Stimulated activated CD4-positive, alpha-beta T cell treated with anti-CD3 and anti-CD28 coated beads, Interleukin-1b, Interleukin-23, amount 100 ng/mL, for 1 hour (primary cell): ENCODE data around the gene PPY.
A peak's percentile ranks its signal among the peaks of the same experiment; 100 is the strongest.
"Not testable (repeated sequence)": the region's sequence is repeated elsewhere in the genome, so short reads cannot be mapped to it uniquely, and the experiment has no call there.

ENCODE experiments used
- DNase-seq, 2 donors: peaks; one replicate each; pipeline ENCODE4 v3.0.0-alpha.2; 2020; ENCODE audit warnings: low read depth in 2 of 2

Gene PPY

GRCh38 chr17:43932357-43932756, 9.9 kb downstream of the PPY start:
- DNase-seq, result no peak

GRCh38 chr17:43931062-43931571, 11.2 kb downstream of the PPY start:
- no peak for DNase-seq

DNA sequence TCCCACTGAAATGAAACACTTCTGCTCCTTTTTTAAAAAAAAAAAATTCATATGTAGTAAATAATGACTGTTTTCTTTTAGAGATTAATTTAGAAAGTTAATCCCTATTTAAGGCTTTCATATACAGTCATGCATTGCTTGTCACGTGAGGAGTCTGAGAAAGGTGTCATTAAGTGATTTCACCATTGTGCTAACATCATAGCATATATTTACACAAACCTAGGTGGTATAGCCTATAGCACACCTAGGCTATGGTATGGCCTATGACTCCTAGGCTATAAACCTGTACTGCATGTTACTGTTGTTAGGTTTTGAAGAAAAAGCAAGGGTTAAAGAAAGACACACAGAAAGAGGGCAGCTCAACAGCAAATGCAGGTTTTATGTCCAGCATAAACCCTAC, 13.7 kb downstream of the PPY start:
- no peak for DNase-seq

DNA sequence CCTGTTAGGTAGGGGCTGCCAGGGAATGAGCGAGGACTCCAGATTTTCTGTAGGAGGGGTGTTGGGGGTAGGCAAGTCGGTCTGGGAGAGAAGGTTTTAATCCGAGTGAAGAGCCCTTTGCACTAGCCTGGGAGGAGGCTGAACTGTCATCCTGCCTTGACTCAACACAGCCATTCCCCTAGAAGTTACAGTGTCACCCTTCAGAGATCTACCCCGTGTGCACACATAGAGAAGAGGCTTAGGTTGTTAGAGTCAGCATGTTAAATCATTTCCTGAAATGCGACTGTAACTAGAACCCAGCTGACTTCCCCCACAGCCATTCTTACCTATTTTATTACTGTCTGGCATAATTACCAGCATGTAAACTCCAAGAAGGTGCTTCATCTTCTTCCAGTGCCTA, 14.3 kb downstream of the PPY start:
- not testable (repeated sequence) for DNase-seq

DNA sequence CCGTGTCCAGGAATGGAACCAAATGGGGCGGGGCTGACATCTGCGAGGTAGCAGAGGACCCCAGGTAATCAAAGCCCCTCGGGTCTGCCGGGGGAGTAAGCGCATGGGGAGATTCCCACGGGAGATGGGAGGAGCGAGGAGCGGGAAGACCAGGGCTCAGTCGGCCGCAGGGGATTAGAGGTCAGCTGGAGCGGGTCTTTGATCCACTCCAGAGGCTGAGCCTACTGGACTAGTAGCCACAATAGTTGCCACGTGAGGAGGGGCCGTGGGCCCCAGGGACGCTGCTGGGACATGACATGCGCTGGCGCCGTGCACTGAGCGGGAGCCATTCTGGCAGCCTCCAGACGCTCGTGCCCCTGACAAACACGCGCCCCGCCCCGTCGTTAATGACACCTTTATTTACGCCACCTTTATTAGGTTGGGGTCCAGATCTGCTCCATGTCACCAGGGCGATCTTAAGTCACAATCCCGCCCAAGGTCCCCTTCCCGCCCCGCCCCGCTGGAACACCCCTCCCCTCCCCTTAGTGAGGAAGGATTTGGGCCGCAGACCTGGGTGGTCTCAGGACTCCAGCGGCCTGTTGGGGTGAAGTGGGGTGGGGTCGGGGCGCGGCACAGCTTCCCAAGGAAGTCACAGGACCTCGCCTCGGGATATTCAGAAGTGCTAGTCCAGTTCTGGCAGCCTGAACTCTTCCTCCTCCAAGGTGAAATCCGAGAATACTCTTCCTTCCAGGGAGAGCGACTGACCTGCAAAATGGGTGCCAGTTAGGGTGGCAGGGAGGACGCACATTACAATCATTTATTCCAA, 15.0 kb downstream of the PPY start:
- no peak for DNase-seq

GRCh38 chr17:43924558-43924957, 17.7 kb downstream of the PPY start:
- no peak for DNase-seq

DNA sequence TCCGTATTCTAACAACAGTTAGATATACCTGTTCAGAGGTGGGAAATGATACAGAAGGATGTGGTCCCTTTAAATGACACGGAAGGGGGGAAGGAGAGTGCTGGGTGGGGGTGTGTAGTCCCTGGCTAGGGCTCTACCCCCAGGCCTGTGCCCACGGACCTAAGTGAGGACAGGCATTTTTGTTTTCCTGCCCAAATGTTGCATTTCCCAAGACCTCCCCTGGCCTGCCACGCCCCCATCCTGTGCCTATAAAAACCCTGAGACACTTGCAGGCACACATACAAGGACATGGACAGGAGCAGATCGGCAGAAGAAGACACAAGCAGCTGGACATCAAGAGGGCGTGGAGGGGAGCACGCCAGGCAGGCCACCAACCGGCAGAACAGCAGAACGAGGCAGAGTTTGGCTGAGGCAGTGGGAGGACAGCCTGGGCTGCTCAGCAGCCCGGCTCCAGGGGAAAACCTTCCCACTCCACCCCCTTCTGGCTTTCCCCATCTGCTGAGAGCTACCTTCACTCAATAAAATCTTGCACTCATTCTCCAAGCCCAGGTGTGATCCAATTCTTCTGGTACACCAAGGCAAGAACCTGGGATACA, 21.7 kb downstream of the PPY start:
- no peak for DNase-seq

- DNase-seq, result no peak
These were observed 24.3 kb downstream of the PPY start for GRCh38 chr17:43918026-43918389.

GRCh38 chr17:43917348-43918025, 24.8 kb downstream of the PPY start:
- peak in 1 of 2 donors; percentile 17 for DNase-seq

DNA sequence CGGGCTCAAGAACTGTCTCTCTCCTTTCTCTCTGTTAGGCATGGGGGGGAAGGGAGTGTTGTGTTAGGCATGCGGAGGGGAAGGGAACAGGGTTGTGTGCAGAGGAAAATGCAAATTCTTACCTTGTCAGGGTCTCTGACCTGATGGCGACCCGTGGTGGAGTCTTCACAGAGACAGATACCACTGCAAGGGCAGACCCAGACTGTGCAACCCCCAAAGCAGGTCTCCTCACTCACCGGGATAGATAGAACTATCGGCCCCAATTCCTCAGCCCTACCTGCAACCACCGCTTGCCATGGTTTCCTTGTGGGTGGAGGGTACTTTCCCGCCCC, 25.3 kb downstream of the PPY start:
- no peak for DNase-seq

DNA sequence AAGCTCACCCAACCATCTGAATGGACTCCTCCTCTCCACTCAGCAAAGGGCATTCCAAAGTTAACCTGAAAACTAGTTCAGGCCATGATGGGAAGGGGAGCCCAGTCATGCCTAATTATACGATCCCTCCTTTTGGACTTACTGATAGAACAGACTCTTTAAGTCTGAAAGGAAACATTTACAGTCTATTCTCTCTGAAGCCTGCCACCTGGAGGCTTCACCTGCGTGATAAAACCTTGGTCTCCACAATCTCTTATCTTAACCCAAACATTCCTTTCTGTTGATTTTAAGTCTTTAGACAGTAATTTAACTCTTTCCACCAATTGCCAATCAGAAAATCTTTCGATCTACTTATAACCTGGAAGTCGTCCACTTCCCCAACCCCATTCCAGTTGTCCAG, 25.9 kb downstream of the PPY start:
- no peak for DNase-seq

GRCh38 chr17:43915559-43915958, 26.7 kb downstream of the PPY start:
- no peak for DNase-seq

- DNase-seq, result no peak
These were observed 27.8 kb downstream of the PPY start for GRCh38 chr17:43914451-43914850.

DNA sequence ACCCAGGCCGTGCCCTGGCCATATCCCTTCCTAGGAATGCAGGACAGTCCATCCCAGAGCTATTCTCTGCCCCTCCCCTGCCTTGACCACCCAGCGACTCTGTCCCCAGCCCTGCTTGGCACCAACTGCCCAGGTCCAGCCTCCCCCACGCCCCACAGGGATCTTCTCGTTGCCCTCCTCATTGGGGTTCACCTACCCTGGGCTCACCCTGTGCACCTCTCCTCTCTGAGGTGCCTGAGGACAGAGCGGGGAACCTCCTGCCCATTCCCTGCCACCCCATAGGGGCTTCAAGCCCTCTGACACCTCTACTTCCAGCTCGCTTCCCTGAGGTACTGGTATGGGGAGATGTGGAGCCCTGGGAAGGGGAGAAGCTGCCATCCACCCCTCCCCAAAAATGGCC, 28.7 kb downstream of the PPY start:
- DNase-seq, result no peak

DNA sequence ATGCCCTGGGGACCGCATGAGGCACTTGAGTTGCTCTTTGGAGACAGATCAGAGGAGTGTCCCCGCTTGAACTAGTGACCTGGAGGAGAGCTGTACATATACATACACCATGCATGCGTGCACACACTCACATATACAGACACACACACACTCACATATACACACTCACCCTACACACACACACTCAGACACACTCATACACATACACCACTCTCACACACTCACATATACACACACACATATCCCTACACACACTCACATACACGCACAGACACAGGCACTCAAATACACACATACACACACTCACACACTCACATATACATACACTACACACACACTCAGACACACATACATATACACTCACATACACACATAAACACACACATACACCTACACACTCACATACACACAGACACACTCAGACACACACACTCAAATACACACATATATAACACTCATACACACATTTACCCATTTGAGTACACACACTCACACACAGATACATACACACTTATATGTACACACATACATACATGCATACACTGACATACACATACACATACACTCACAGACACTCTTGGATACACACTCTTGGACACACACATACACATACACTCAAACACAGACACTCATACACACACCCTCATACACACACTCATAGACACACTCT, 29.5 kb downstream of the PPY start:
- DNase-seq, result no peak

DNA sequence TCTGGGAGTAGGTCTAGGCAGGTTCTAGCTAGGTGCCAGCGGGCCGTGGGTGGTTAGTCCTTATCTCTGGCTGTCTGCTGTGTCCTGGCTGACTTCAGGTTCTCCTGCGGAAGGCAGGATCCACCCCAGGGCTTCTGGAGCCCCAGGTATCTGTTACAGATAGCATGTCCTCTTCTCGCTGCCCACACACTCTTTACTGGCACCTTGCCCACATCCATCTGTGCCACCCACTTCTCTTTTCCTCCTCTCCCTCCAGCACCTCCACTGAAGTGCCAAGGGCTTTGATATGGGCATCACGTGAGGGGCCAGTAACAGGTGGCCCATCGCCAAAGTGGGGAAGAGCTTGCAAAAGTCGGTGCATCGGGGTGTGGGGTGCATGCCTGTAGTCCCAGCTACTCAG, 30.4 kb downstream of the PPY start:
- DNase-seq, result no peak

GRCh38 chr17:43909537-43910231, 32.6 kb downstream of the PPY start:
- DNase-seq, result no peak

DNA sequence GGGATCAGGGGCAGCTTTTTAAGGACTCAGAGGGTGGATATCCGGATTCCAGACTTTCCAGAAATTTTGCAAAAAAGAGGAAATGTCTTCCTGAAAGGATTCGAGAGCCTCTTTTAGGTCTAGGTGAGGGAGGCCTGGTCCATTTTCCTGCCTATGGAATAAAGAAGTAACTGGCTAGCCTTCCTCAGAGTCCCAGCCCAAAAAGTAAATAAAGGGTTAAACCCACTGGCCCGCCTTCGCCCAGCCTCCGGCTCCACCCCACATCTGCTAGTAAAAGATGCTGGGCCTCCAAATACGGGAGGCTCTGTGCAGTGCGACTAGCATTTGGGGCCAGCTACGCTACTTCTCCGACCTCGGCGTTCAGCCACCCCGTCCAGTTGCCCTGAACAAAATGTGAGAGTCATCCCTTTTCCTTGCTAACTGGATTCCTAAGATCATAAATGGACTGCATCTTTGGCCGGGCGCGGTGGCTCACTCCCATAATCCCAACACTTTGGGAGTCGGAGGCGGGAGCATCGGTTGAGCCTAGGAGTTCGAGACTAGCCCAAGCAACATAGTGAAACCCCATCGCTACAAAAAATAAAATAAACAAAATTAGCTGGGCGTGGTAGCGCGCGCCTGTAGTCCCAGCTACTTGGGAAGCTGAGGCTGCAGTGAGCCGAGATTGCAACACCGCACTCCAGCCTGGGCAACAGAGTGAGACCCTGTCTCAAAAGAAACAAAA, 34.1 kb downstream of the PPY start:
- no peak for DNase-seq

- no peak for DNase-seq
These were observed 34.8 kb downstream of the PPY start, which contains the start of gene MPP2 for GRCh38 chr17:43907425-43907981. MPP2 (minus strand) TSS chr17:43907536; CDS start chr17:43904460, 3,076 bp downstream.

- no peak for DNase-seq
These were observed 35.3 kb downstream of the PPY start for GRCh38 chr17:43906951-43907424.
